SK-N-SH (cell line): ENCODE results near the gene SEZ6L2. TPM values are rescaled to one million over a fixed set of nuclear protein-coding genes. Genes with fewer than 3 reads are reported as not detected.

Source experiments
- CTCF ChIA-PET: fragments of 300-600, 350-600 bp; formaldehyde crosslinking; extraction: SDS; loops from one replicate; lab custom pipeline; 2021; lab: Yijun Ruan, JAX
- POLR2A ChIA-PET: fragments of 350-600 bp; sonication (Branson Sonifier 250); formaldehyde crosslinking; extraction: SDS; loops from one replicate; lab custom pipeline; 2020; ENCODE audit warnings: antibody characterized with exemption, inconsistent platforms; lab: Yijun Ruan, JAX
- DNase-seq: peaks from one replicate; pipeline ENCODE4 v3.0.0; 2012
- H2AFZ ChIP-seq: fragments of 200-600 bp; sonication (generic); 2 replicates; pipeline ENCODE4 v1.8.1; 2016; ENCODE audit warnings: antibody characterized with exemption, mild to moderate bottlenecking, low read depth
- H3F3A ChIP-seq: fragments of 200-600 bp; sonication (generic); replicated peaks from 2 replicates; pipeline ENCODE3; 2016; ENCODE audit warnings: antibody characterized with exemption, mild to moderate bottlenecking; ENCODE audit not compliant: insufficient read depth
- H3K27ac ChIP-seq, 2 experiments: fragments of 200-500 bp in 1 of 2; fragments of 200-600 bp in 1 of 2; sonication (Bioruptor generic) in 1 of 2; sonication (generic), shearing (Covaris generic) in 1 of 2; 2 replicates each; pipeline versions ENCODE4 v1.5.1 to v1.6.1; 2014 to 2016; ENCODE audit warnings: low read depth in 2 of 2, inconsistent platforms in 1 of 2, low read length in 1 of 2, mild to moderate bottlenecking in 1 of 2, mixed read lengths in 1 of 2
- H3K27me3 ChIP-seq: fragments of 200-600 bp; sonication (generic), shearing (Covaris generic); 2 replicates; pipeline ENCODE4 v1.6.1; 2016; ENCODE audit warnings: mixed run types; ENCODE audit not compliant: insufficient read depth
- H3K36me3 ChIP-seq, 2 experiments: fragments of 200-500 bp in 1 of 2; fragments of 200-600 bp in 1 of 2; sonication (Bioruptor generic) in 1 of 2; sonication (generic) in 1 of 2; replicated peaks in 1 of 2; 2 replicates each; pipeline versions ENCODE3 to v1.5.1; 2014 to 2016; ENCODE audit warnings: low read length in 1 of 2, mild to moderate bottlenecking in 1 of 2; ENCODE audit not compliant: insufficient read depth in 2 of 2, control insufficient read depth in 1 of 2
- H3K4me1 ChIP-seq, 2 experiments: fragments of 200-500 bp in 1 of 2; fragments of 200-600 bp in 1 of 2; sonication (Bioruptor generic) in 1 of 2; sonication (generic), shearing (Covaris generic) in 1 of 2; 2 replicates each; pipeline versions ENCODE4 v1.5.1 to v1.6.1; 2014 to 2016; ENCODE audit warnings: low read depth in 1 of 2, low read length in 1 of 2, mixed run types in 1 of 2; ENCODE audit not compliant: insufficient read depth in 2 of 2, control insufficient read depth in 1 of 2
- H3K4me2 ChIP-seq: fragments of 200-600 bp; sonication (generic), shearing (Covaris generic); 2 replicates; pipeline ENCODE4 v1.6.1; 2017; ENCODE audit warnings: mixed run types
- H3K4me3 ChIP-seq, 2 experiments: fragments of 200-500 bp in 1 of 2; fragments of 200-600 bp in 1 of 2; sonication (Bioruptor generic) in 1 of 2; sonication (generic), shearing (Covaris generic) in 1 of 2; 2 replicates each; pipeline versions ENCODE4 v1.5.1 to v1.8.1; 2014 to 2016; ENCODE audit warnings: low read depth in 2 of 2, inconsistent platforms in 1 of 2, low read length in 1 of 2, mild to moderate bottlenecking in 1 of 2, mixed read lengths in 1 of 2, moderate library complexity in 1 of 2
- H3K79me2 ChIP-seq: fragments of 200-600 bp; sonication (generic); 2 replicates; pipeline ENCODE4 v1.8.1; 2017; ENCODE audit warnings: mild to moderate bottlenecking; ENCODE audit not compliant: insufficient read depth
- H3K9ac ChIP-seq: fragments of 200-600 bp; sonication (generic); 2 replicates; pipeline ENCODE4 v1.6.1; 2017; ENCODE audit warnings: mixed run types
- H3K9me2 ChIP-seq: fragments of 200-600 bp; sonication (generic); 2 replicates; pipeline ENCODE4 v1.6.1; 2017; ENCODE audit warnings: mixed run types
- H3K9me3 ChIP-seq: fragments of 200-600 bp; sonication (generic); 2 replicates; pipeline ENCODE4 v1.6.1; 2017; ENCODE audit warnings: mixed run types, mild to moderate bottlenecking, moderate library complexity
- H4K20me1 ChIP-seq: fragments of 200-600 bp; sonication (generic); 2 replicates; pipeline ENCODE4 v1.6.1; 2017; ENCODE audit warnings: mild to moderate bottlenecking, mixed run types; ENCODE audit not compliant: insufficient read depth
- ELF1 ChIP-seq: IDR thresholded peaks from 2 replicates; pipeline ENCODE4 v1.4.0; 2012
- EZH2phosphoT487 ChIP-seq: fragments of 200-600 bp; sonication (generic); IDR thresholded peaks from 2 replicates; pipeline ENCODE4 v1.6.1; 2017; ENCODE audit warnings: low read depth, mixed run types, mild to moderate bottlenecking, antibody characterized with exemption, moderate library complexity, borderline replicate concordance
- FOXJ3 ChIP-seq: sonication (generic); formaldehyde crosslinking; IDR thresholded peaks from 2 replicates; pipeline ENCODE4 v1.5.1; 2020; ENCODE audit warnings: mild to moderate bottlenecking, missing genetic modification reagents
- FOXM1 ChIP-seq: IDR thresholded peaks from 2 replicates; pipeline ENCODE4 v1.4.0; 2012; ENCODE audit warnings: low read depth, mild to moderate bottlenecking
- GABPA ChIP-seq: IDR thresholded peaks from 2 replicates; pipeline ENCODE4 v1.4.0; 2012; ENCODE audit warnings: low read depth, mild to moderate bottlenecking
- GATA2 ChIP-seq: sonication (generic); formaldehyde crosslinking; IDR thresholded peaks from 2 replicates; pipeline ENCODE4 v1.5.0; 2020; ENCODE audit warnings: mild to moderate bottlenecking, missing genetic modification reagents
- JUND ChIP-seq: IDR thresholded peaks from 2 replicates; pipeline ENCODE4 v1.4.0; 2012
- MAX ChIP-seq: IDR thresholded peaks from 2 replicates; pipeline ENCODE4 v1.4.0; 2012; ENCODE audit warnings: low read depth
- MEF2A ChIP-seq: IDR thresholded peaks from 2 replicates; pipeline ENCODE4 v1.4.0; 2012; ENCODE audit warnings: low read depth, borderline replicate concordance
- MXI1 ChIP-seq: IDR thresholded peaks from 2 replicates; pipeline ENCODE4 v1.6.1; 2012; ENCODE audit warnings: mild to moderate bottlenecking, low read depth, low read length, improper control_type of control experiment
- NFIC ChIP-seq: IDR thresholded peaks from 2 replicates; pipeline ENCODE4 v1.4.0; 2012; ENCODE audit warnings: borderline replicate concordance
- RCOR1 ChIP-seq: fragments of 150-350 bp; IDR thresholded peaks from 2 replicates; pipeline ENCODE4 v1.6.1; 2017; ENCODE audit warnings: antibody characterized with exemption, low read length
- REST ChIP-seq: IDR thresholded peaks from 2 replicates; pipeline ENCODE4 v1.6.1; 2012; ENCODE audit warnings: mild to moderate bottlenecking, low read depth, low read length, moderate library complexity
- RFX5 ChIP-seq: IDR thresholded peaks from 2 replicates; pipeline ENCODE4 v1.6.1; 2012; ENCODE audit warnings: mild to moderate bottlenecking, improper control_type of control experiment, low read length
- SIN3A ChIP-seq: IDR thresholded peaks from 2 replicates; pipeline ENCODE4 v1.6.1; 2012; ENCODE audit warnings: low read depth, mild to moderate bottlenecking, low read length, moderate library complexity, borderline replicate concordance
- TAF1 ChIP-seq: IDR thresholded peaks from 2 replicates; pipeline ENCODE4 v1.6.1; 2012; ENCODE audit warnings: low read depth, mild to moderate bottlenecking, low read length, moderate library complexity, borderline replicate concordance
- TCF12 ChIP-seq: IDR thresholded peaks from 2 replicates; pipeline ENCODE4 v1.4.0; 2012
- YY1 ChIP-seq: IDR thresholded peaks from 2 replicates; pipeline ENCODE4 v1.4.0; 2012; ENCODE audit warnings: low read depth, mild to moderate bottlenecking
- ZBTB33 ChIP-seq: IDR thresholded peaks from 2 replicates; pipeline ENCODE4 v1.4.0; 2012; ENCODE audit warnings: low read depth, borderline replicate concordance
- WGBS: methylation state at CpG from one replicate; pipeline ENCODE4 v1.1.6; 2017; ENCODE audit warnings: low lambda C conversion rate; 5-methylcytosine and 5-hydroxymethylcytosine counted together
- polyA plus RNA-seq, 3 experiments: library from polyadenylated mRNA; depleted of rRNA; stranded (reverse); fragments of >200 nt; gene quantifications; 2 replicates each; pipeline ENCODE4 v1.2.3, GENCODE V29; 2012
- TF ChIP-seq, protein P1 (sequence below): fragments of 150-350 bp; IDR thresholded peaks from 2 replicates; pipeline ENCODE4 v1.6.1; 2016; ENCODE audit warnings: mild to moderate bottlenecking, low read depth, low read length

Gene SEZ6L2
- polyA plus RNA-seq, 1 of the 3 experiments (the other 2 are of a cell fraction): 59.8 TPM

- TF ChIP-seq TAF1 (no peak), REST (no peak), FOXM1 (no peak), ZBTB33 (no peak), FOXJ3 (no peak), SIN3A (no peak), GATA2 (CRISPR knock-in tag) (no peak), ELF1 (no peak), MXI1 (no peak), NFIC (no peak), RFX5 (no peak), RCOR1 (no peak), MAX (no peak), TCF12 (no peak), MEF2A (no peak), JUND (no peak), YY1 (no peak), GABPA (no peak), EZH2phosphoT487 (no peak)
- TF ChIP-seq, protein P1, sequence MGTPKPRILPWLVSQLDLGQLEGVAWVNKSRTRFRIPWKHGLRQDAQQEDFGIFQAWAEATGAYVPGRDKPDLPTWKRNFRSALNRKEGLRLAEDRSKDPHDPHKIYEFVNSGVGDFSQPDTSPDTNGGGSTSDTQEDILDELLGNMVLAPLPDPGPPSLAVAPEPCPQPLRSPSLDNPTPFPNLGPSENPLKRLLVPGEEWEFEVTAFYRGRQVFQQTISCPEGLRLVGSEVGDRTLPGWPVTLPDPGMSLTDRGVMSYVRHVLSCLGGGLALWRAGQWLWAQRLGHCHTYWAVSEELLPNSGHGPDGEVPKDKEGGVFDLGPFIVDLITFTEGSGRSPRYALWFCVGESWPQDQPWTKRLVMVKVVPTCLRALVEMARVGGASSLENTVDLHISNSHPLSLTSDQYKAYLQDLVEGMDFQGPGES: no peak
- H3K36me3 ChIP-seq: peaks cover 25 to 35% of the 10 kb centered on the region in 2 experiments
- H3K4me3 ChIP-seq: no peak overlapping the region
- no peak overlapping the region for H3K4me2 ChIP-seq
- no peaks in the 10 kb centered on the region for H3K4me1 ChIP-seq
- H3K9me3 ChIP-seq: no peaks in the 10 kb centered on the region
- H3K79me2 ChIP-seq: no peaks in the 10 kb centered on the region
- ChIA-PET CTCF (interaction anchor here (0.9 to 5.9 kb wide), 4 partner anchors 24 to 129 kb away, joined by 3 to 129 read pairs (median 3); partner anchors contain the start of genes MVP and PAGR1), POLR2A (no interaction called here)
- H2AFZ ChIP-seq: no peak overlapping the region
- no peak for DNase-seq
- 97% methylated on average over 18 of the region's 18 CpGs for WGBS
- H3K9ac ChIP-seq: no peak overlapping the region
- H4K20me1 ChIP-seq: no peaks in the 10 kb centered on the region
- no peak overlapping the region for H3K27ac ChIP-seq
- no peaks in the 10 kb centered on the region for H3K9me2 ChIP-seq
- no peaks in the 10 kb centered on the region for H3K27me3 ChIP-seq
- peaks cover 19% of the 10 kb centered on the region for H3F3A ChIP-seq
Observed at GRCh38 chr16:29845656-29846055, 53.7 kb downstream of the SEZ6L2 start.
